Caki2 (cell line): Measurements from ENCODE around the gene HDAC6. TPM values are rescaled to one million over a fixed set of nuclear protein-coding genes. Genes with fewer than 3 reads are reported as not detected.

Experiments used
- DNase-seq: peaks from one replicate; pipeline ENCODE4 v3.0.0-alpha.2; 2015; ENCODE audit warnings: low read depth
- in situ Hi-C: cut with HindIII; loops from 2 replicates; pipeline ENCODE4 v1.10.0; 2016; ENCODE audit warnings: low sequenced_read_pairs, low pct_unique_long_range_greater_than_20kb, mixed read lengths
- total RNA-seq: library from RNA; depleted of rRNA; stranded (reverse); fragments of >200 nt; shearing (Covaris generic); gene quantifications from 2 replicates; pipeline ENCODE4 v1.2.3, GENCODE V29; 2014; ENCODE audit warnings: low replicate concordance; rRNA removed

Gene HDAC6
- total RNA-seq: 64.4 and 101 TPM in 2 replicates

GRCh38 chrX:48801280-48802088, at the start of gene HDAC6:
TSS of gene HDAC6 (plus strand) at chrX:48802067. CDS start at chrX:48802693, 626 bp downstream.
- in situ Hi-C loops: no loop called here
- DNase-seq: peak; percentile 99

DNA sequence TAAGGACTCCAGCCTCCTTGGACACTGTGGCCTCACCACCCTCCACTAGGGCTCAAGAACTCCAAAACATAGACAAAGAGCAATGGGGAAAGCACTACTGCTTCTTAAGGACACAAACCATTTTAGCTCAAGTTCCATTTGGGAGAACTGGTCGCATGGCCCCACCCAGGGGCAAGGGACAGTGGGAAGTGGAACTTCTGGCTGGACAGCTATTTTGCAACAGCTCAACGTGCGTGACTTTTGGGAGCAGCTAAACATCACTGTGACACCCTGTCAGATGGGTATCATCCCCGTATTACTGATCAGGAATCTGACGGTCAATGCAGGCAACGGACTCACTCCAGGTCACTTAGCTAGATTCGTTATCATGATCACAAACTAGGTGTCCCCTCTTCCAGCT, 49.4 kb upstream of the HDAC6 start:
- DNase-seq: no peak
- in situ Hi-C loops: no loop called here

- in situ Hi-C loops: no loop called here
- no peak for DNase-seq
These were observed 48.1 kb upstream of the HDAC6 start for GRCh38 chrX:48753708-48754228.

GRCh38 chrX:48754238-48754637, 47.6 kb upstream of the HDAC6 start:
- no peak for DNase-seq
- in situ Hi-C loops: no loop called here

GRCh38 chrX:48761674-48762471, 40.0 kb upstream of the HDAC6 start, which contains the start of gene GLOD5:
TSS of gene GLOD5 (plus strand) at chrX:48761747. CDS start at chrX:48761791, 44 bp downstream.
- in situ Hi-C loops: no loop called here
- DNase-seq: peak; percentile 15

- DNase-seq: peak; percentile 9
- in situ Hi-C loops: no loop called here
These were observed 32.6 kb upstream of the HDAC6 start for GRCh38 chrX:48769230-48769629.

DNA sequence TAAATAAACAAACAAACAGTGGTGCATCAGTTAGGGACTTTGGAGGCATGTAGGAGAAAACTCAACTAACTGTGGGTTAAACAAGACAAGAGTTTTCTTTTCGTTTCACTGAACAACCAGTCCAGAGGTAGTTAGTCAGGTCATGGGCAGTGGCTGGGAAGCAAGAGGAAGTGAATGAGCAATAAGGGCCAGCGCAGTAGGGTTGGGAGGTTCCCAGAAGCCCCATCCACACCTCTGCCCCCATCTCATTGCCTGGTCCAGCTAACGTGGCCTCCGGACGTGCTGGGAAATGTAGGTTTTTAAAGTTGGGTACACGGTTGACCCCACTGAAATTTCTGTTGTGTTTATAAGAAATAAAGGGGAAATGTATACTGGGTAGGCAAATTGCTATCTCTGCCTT, 31.6 kb upstream of the HDAC6 start:
- in situ Hi-C loops: no loop called here
- no peak for DNase-seq

- DNase-seq: no peak
- in situ Hi-C loops: no loop called here
These were observed 29.3 kb upstream of the HDAC6 start for GRCh38 chrX:48772602-48773001.

DNA sequence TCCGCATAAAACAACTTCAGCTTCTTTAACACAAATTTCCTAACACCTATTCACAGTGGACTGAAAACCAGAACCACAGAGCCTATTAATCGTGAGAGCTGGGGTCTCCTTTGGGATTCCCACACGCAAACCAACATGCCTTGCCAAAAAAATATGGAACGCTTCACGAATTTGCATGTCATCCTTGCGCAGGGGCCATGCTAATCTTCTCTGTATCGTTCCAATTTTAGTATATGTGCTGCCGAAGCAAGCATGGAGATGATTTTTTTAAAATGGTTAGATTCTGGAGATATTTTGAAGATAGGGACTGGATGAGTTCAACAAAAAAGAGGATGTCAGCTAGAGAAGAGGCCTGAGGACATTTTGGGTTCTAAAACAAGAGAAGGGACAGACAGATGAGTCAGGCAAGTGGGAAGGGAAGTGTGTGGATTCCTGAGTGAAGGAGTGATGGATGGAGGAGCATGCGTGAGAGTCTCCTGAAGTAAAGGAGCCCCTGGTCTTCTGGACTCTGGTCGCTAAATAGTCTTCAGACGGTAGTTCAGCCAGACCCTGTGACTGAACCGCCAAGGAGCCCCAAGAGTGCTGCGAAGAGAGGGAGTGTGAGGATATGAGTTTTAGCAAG, 24.9 kb upstream of the HDAC6 start:
- DNase-seq: no peak
- in situ Hi-C loops: no loop called here

- DNase-seq: no peak
- in situ Hi-C loops: no loop called here
These were observed 22.5 kb upstream of the HDAC6 start for GRCh38 chrX:48779399-48779798.

GRCh38 chrX:48781705-48782104, 20.2 kb upstream of the HDAC6 start:
- no peak for DNase-seq
- in situ Hi-C loops: no loop called here

DNA sequence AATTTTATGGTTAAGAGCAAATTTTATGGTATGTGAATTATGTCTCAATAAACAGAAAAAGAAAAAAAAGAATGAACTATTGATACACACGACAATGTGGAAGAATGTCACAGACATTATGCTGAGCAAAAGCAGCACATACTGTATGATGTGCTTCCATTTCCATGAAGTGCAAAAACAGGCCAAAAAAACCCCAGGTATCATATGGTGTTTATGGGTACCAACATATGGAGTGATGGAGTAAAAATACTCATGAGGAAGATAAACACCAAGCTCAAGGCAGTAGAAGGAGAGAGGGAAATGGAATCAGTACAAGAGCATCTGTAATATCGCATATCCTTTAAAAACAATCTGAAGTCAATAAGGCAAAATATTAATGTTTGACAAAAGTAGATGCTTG, 19.7 kb upstream of the HDAC6 start:
- in situ Hi-C loops: no loop called here
- DNase-seq: no peak

DNA sequence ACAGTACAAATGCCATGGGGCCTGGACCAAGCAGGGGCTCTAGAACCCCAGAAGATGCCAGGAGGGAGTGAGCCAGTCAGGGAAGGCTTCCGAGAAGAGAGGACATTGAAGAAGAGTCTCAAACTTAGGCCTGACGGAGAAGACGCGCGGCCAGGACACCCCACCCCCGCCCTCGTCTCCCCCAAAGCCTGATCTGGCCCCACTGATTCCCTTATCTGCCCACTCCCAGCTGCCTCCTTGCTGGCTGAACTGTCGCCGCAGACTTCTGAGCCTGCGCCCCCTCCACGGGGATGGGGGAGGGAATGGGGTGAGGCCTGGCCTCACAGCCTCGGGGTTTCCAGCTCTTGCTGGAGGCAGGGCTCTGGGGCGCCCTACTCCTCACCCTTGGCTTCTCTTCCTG, 19.1 kb upstream of the HDAC6 start:
- no peak for DNase-seq
- in situ Hi-C loops: no loop called here

DNA sequence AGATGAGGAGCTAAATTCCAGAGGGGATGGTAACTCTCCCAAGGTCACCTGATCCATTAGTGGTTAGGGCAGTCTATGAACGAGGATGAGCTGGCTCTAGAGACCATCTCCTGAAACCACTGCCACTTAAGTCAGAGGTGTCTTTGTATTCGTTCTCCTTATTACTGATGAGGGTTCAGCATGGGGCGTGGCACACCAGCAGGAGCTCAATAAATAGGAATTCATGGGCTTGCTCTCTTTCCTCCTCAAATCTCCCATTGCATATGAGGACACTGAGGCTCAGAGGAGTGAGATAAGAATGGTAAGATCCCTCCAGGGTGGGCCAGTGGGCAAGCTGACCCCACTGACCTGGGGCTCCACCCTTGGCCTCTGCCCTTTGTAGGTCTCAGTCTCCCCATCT, 17.1 kb upstream of the HDAC6 start:
- in situ Hi-C loops: no loop called here
- no peak for DNase-seq

- in situ Hi-C loops: no loop called here
- no peak for DNase-seq
These were observed 16.7 kb upstream of the HDAC6 start for GRCh38 chrX:48785186-48785539.

GRCh38 chrX:48785540-48786214, 16.2 kb upstream of the HDAC6 start:
- no peak for DNase-seq
- in situ Hi-C loops: no loop called here

- in situ Hi-C loops: no loop called here
These were observed 15.5 kb upstream of the HDAC6 start, which contains the start of gene GATA1 for GRCh38 chrX:48786341-48786800. TSS of gene GATA1 (plus strand) at chrX:48786590. CDS start at chrX:48791110, 4,520 bp downstream.

DNA sequence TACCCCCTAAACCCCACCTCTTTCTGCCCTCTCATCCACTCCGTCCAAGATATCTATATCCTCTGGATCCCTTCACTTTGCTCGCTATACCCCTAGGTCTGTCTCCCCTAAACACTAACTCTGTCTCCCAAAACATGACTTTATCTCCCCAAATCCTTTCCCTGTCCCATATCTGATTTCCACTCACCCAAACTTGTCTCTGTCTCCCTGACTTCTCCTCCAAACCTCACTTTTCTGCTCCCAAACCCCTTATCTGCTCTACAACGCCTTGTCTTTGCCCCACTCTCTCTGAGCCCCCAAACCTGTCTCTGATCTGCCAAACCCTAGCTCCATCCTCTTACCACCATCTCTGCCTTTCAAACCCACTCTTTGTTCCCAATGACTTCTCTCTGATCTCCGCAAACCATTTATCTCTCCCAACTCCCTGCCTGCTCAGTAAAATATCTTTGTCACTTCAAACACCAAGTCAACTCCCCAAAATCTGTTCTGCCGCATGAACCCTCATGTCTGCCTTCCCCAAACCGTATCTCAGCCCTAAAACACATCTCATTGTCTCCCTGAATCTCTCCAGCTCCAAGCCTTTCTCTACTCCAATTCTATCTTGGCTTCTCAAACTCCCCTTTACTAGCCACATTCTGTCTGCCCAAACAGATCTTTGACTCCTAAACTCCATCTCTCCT, 14.9 kb upstream of the HDAC6 start:
- in situ Hi-C loops: no loop called here
- no peak for DNase-seq

More at GRCh38 chrX:48786341-48786800, 15.5 kb upstream of the HDAC6 start, which contains the start of gene GATA1:
- DNase-seq: no peak
